ENCODE measurements around the gene SRP14.

SRP14 gene

DNA sequence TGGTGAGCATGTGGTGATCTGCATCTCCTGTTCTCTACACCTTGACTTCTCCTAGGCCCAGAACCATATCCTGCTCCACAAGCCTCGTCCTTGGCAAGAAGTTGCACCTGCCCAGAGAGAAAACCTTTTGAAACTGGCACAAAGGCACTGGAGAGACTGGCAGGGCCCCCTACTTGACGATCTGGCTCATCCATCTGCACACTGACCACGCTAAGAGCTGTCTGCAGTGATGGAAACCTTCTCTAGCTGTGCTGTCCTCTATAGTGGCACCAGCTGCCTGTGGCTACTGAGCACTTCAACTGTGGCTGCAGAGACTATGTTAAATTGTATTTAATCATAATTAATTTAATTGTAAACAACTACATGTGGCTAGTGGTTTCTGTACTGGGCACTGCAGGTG is 26.2 kb upstream of the SRP14 start:
- TF ChIP-seq, protein P1, sequence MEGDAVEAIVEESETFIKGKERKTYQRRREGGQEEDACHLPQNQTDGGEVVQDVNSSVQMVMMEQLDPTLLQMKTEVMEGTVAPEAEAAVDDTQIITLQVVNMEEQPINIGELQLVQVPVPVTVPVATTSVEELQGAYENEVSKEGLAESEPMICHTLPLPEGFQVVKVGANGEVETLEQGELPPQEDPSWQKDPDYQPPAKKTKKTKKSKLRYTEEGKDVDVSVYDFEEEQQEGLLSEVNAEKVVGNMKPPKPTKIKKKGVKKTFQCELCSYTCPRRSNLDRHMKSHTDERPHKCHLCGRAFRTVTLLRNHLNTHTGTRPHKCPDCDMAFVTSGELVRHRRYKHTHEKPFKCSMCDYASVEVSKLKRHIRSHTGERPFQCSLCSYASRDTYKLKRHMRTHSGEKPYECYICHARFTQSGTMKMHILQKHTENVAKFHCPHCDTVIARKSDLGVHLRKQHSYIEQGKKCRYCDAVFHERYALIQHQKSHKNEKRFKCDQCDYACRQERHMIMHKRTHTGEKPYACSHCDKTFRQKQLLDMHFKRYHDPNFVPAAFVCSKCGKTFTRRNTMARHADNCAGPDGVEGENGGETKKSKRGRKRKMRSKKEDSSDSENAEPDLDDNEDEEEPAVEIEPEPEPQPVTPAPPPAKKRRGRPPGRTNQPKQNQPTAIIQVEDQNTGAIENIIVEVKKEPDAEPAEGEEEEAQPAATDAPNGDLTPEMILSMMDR (conservative IDR thresholded peaks at IDR 0.05; ENCODE audit: low read depth, low read length), result no peak
- DNase-seq (ENCODE audit: low read depth), result no peak

DNA sequence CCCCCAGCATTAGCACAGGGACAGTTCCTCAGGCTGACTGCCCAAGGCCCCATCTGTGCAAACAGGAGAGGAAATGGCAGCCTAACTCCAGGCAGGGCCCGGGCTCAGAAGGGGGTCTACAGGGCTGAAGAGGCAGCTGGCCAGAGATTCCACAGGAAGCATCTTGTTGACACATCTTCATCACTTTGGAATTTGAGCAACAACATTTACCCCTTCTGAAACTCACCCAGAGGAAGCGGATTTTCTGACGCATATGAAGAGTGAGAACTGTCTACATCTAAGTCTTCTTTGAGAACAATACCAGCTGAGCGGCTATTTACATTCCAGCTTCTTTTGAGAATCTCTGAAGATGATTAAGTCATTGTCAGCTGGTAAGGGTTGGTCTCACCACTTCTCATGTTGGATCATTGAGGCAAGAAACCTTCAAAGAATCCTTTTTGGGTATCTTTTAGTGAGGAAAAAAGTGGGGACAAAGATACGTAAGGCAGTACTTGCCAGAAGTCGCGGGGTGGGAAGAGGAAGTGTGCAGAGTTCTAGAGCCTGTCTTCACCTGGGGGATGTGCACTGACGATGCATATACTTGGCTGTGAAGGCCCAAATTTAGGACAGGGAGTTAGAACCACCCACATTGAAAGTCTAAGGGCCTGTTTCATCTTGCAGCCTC is 25.4 kb upstream of the SRP14 start:
- TF ChIP-seq, protein P1 (conservative IDR thresholded peaks at IDR 0.05; ENCODE audit: low read depth, low read length), result no peak
- no peak overlapping the region for H3K4me3 ChIP-seq (ENCODE audit: low read length)
- no peak for DNase-seq (ENCODE audit: low read depth)

More for the DNA sequence above, 26.2 kb upstream of the SRP14 start:
- H3K4me3 ChIP-seq (ENCODE audit: low read length), result no peak overlapping the region

DNA sequence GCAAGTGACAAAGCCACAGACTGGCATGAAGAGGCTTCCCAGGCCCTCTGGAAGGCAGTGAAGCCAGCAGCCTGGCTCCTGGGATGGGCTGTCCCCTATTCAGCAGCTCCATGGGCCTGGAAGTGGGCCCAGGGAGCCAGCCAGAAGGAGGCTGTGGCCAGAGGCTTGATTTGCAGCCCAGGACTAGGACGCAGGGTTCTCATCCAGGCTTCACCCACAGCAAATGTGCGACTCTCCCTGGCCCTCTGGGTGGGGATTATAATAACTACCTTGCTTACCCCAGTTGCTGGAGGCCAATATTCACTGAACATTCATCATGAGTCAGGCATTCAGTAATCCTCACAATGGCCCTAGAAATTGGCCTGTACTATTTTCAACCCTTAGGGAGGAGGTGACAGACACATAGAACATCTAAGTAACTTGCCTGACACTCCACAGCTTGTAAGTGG is 24.6 kb upstream of the SRP14 start:
- DNase-seq (ENCODE audit: low read depth), result no peak
- H3K4me3 ChIP-seq (ENCODE audit: low read length), result no peak overlapping the region
- TF ChIP-seq, protein P1 (conservative IDR thresholded peaks at IDR 0.05; ENCODE audit: low read depth, low read length), result no peak

DNA sequence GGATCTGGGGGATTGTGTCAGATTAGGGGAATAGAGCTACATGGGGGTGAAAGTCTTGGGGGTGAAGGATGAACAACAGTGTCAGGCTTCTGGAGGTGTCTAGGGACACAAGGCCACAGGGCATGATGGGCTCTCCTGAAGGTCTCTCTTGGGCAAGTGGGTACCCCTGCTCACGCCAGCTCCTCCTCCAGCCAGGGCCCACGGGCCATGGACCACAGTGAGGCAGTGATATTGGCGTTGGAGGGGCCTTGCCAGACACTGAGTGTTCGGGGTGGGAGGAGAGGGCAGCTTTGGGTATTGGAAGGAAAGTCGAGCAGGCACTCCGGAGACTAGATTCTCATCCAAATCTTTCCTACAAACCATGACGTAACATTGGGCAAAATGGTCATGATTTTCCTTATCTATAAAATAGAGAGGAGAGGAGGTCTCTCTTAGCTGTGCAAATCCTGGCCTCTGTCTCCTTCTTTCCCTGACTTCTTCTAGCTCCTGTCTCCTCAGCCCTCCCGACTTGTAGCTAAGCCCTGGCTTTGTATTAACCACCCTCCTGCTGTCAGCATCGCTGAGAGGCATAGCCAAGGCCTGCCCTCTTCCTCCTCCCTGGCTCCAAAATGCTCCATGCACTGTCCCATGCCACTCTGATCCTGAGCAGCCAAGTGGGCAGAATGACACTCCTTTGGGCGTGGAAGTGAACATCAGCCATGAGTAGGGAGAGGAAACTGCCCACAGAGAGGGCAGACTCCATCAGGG is 24.0 kb upstream of the SRP14 start:
- no peak for DNase-seq (ENCODE audit: low read depth)
- H3K4me3 ChIP-seq (ENCODE audit: low read length), result no peak overlapping the region
- TF ChIP-seq, protein P1 (conservative IDR thresholded peaks at IDR 0.05; ENCODE audit: low read depth, low read length), result no peak

DNA sequence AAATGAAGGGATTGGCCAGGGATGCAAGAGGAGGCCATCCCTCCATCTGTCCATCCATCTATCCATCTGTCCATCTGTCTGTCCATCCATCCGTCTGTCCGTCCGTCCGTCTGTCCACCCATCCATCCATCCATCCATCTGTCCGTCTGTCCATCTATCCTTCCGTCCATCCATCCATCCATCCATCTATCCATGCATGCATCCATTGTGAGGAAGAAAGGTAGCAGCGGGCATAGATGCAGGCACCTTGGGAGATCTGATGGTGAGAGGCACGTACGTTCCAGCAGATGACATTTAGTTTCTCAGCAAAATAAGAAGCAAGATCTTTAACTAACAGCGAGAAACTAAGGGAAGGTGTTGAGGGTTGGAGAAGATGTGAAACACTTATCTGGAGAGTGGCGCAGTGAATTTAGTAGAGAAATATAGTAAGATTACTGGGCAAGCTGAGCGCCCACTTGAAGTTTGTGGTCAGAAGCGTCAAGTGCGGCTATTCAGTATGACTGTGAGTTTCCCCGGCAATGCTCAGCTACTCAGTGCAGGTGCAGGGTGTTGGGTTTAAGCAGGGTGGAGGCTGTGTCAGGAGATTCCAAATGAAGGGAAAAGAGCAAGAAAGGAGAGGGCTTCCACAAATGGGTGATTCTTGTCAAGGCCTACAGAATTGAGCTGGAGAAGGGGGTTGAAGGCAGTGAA is 22.4 kb upstream of the SRP14 start:
- DNase-seq (ENCODE audit: low read depth), result no peak
- no peak overlapping the region for H3K4me3 ChIP-seq (ENCODE audit: low read length)
- TF ChIP-seq, protein P1 (conservative IDR thresholded peaks at IDR 0.05; ENCODE audit: low read depth, low read length), result no peak

DNA sequence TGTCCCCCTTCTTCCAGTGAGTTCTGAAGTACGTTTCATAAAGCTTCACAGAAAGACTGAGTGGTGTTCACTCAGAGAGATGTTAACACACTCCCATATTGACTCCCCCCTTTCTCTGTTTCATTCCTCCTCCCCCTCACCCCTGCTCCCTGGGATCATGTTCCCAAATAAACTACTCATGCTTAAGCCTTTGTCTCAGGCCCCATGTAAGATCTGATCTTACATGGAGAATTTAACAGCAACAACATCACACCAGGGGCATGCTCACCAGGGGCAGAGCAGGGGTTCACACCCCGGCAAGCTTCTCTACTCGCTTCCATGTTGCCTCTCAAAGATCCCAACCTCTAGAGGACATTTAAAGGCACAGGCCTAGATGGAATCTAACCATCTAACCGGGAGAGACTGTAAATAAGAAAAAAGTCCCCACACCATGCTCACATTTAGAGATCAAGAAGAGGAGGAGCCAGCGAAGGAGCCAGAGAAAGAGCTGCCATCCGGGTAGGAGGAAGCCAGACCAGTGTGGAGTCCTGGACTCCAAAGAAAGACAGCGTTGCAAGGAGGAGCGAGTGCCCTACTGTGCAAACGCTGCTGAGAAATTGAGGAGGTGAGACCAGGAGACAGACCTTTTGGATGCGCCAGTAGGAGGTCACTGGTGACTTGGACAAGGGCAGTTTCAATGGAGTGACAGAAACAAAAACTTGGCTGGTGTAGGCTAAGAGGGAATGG is 21.4 kb upstream of the SRP14 start:
- TF ChIP-seq, protein P1 (conservative IDR thresholded peaks at IDR 0.05; ENCODE audit: low read depth, low read length), result no peak
- H3K4me3 ChIP-seq (ENCODE audit: low read length), result no peak overlapping the region
- DNase-seq (ENCODE audit: low read depth), result no peak
